WERI-Rb-1 (cell line): ENCODE data around the gene KDM4C.

Experiments used
- DNase-seq: peaks from one replicate; pipeline ENCODE4 v3.0.0-alpha.2; 2020
- H3K27ac ChIP-seq: fragments of 250-450 bp; sonication (Bioruptor Pico); 2 replicates; pipeline ENCODE4 v1.5.1; 2020; ENCODE audit warnings: mild to moderate bottlenecking, moderate library complexity
- H3K27me3 ChIP-seq: fragments of 250-450 bp; sonication (Bioruptor Pico); 2 replicates; pipeline ENCODE4 v1.5.1; 2021; ENCODE audit warnings: mild to moderate bottlenecking, low read depth, moderate library complexity; ENCODE audit not compliant: insufficient read depth, severe bottlenecking
- H3K36me3 ChIP-seq: fragments of 250-450 bp; sonication (Bioruptor Pico); 2 replicates; pipeline ENCODE4 v1.5.1; 2020; ENCODE audit warnings: mild to moderate bottlenecking, moderate library complexity
- H3K4me3 ChIP-seq: 2 replicates; pipeline ENCODE4 v1.5.1; 2011; ENCODE audit warnings: low read depth, mild to moderate bottlenecking, control low read depth, low read length
- H3K9me3 ChIP-seq: fragments of 250-450 bp; sonication (Bioruptor Pico); 2 replicates; pipeline ENCODE4 v1.5.1; 2021; ENCODE audit warnings: mild to moderate bottlenecking, moderate library complexity; ENCODE audit not compliant: severe bottlenecking
- TF ChIP-seq, protein P1 (sequence below): IDR thresholded peaks from 2 replicates; pipeline ENCODE4 v1.5.1; 2011; ENCODE audit warnings: low read depth, mild to moderate bottlenecking, control low read depth, inconsistent platforms, low read length

KDM4C gene

DNA sequence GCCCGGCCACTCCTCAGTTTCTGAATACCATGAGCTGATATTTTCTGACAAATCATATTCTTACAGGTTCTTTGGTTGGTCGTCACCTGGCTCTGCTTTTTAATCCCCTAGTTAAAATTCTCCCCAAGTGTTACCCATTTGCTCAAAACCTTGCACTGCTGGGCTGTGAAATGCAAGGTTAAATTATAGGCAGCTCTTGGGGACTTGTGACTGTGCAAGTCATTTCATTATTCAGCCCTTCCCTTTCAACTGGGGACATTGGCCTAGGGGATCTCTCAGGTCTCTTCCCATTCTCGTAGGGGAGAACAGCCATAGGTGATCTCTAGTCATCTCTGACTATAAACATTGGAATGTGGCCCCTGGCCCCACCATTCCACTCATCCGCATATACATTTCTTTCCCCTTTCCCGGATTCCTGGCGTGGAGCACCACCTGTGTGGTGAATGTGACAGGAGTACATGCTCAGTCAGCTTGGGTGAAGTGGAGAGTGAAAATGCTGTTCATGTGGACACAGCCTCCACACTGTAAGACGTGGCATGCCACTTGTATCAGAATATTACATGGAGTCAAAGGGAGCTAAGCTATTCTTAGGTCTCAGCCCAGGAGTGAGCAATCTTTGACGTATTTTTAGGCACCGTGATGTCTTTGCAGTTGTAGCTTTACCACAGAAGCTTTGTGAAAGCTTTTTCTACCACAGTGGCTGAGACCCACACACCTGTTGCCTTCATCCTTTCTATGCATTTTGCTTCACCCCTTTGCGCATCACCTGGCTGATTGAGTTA lies 386.7 kb downstream of the KDM4C start:
- DNase-seq, result no peak

DNA sequence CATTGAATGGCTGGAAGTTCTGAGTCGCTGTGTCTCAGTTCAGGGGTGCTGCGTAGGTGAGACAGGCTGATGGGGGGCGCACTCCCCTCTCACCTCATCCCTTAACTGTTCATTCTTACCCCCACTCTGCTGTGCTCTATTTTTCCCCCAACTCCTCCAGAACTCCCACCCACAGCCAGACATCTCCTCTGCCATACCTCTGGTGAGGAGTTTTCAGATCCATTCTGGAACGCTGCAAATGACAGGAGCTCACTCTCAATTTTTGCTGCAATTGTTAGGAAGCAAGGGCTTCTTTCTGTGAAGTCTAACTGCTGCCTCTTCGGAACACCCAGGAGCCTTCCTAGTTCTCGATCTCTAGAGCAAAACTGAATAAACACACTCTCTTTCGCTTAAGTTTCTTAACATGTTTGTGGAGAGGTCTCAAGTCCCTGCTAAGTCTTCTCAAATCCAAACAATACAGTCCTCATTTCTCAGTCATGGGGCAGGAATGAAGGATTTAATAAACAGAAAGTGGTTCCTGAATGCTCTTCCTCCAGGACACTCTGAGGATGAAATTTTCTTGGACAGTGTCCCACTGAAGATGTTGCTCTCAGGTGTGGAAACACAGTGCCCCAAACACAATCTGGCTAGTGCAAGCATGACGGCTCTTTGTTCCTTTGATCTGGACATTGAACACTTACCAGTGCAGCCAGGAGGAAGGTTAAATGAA lies 387.7 kb downstream of the KDM4C start:
- no peak for DNase-seq
- Histone ChIP-seq H3K27ac (no peak overlapping the region), H3K4me3 (no peak overlapping the region), H3K27me3 (no peaks in the 10 kb centered on the region), H3K36me3 (no peaks in the 10 kb centered on the region), H3K9me3 (no peaks in the 10 kb centered on the region)
- TF ChIP-seq, protein P1, sequence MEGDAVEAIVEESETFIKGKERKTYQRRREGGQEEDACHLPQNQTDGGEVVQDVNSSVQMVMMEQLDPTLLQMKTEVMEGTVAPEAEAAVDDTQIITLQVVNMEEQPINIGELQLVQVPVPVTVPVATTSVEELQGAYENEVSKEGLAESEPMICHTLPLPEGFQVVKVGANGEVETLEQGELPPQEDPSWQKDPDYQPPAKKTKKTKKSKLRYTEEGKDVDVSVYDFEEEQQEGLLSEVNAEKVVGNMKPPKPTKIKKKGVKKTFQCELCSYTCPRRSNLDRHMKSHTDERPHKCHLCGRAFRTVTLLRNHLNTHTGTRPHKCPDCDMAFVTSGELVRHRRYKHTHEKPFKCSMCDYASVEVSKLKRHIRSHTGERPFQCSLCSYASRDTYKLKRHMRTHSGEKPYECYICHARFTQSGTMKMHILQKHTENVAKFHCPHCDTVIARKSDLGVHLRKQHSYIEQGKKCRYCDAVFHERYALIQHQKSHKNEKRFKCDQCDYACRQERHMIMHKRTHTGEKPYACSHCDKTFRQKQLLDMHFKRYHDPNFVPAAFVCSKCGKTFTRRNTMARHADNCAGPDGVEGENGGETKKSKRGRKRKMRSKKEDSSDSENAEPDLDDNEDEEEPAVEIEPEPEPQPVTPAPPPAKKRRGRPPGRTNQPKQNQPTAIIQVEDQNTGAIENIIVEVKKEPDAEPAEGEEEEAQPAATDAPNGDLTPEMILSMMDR, result no peak

More for the DNA sequence above, 386.7 kb downstream of the KDM4C start:
- Histone ChIP-seq H3K36me3 (no peaks in the 10 kb centered on the region), H3K9me3 (no peaks in the 10 kb centered on the region), H3K4me3 (no peak overlapping the region), H3K27ac (no peak overlapping the region), H3K27me3 (no peaks in the 10 kb centered on the region)
- TF ChIP-seq, protein P1, result no peak

DNA sequence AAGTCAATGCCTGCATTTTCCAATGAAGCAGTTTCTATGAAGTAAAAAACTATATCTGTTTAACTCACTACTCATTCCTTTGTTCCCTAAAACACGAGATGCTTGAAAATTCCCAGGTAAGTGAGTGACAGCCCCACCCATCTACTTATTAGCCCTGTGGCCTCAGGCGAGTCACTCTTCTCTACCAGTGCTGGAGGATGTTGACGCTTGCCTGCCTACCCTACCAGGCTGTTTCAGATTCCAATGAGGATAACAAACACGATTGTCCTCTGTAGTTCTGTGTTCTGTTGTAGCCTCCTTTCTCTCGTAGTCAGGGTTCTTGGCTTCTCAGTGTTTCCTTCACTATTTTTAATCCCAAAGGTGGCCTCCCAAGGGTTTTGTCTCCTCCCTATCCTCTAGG lies 388.8 kb downstream of the KDM4C start:
- Histone ChIP-seq H3K4me3 (no peak overlapping the region), H3K27me3 (no peaks in the 10 kb centered on the region), H3K36me3 (no peaks in the 10 kb centered on the region), H3K27ac (no peak overlapping the region), H3K9me3 (no peaks in the 10 kb centered on the region)
- no peak for DNase-seq
- TF ChIP-seq, protein P1, result no peak

DNA sequence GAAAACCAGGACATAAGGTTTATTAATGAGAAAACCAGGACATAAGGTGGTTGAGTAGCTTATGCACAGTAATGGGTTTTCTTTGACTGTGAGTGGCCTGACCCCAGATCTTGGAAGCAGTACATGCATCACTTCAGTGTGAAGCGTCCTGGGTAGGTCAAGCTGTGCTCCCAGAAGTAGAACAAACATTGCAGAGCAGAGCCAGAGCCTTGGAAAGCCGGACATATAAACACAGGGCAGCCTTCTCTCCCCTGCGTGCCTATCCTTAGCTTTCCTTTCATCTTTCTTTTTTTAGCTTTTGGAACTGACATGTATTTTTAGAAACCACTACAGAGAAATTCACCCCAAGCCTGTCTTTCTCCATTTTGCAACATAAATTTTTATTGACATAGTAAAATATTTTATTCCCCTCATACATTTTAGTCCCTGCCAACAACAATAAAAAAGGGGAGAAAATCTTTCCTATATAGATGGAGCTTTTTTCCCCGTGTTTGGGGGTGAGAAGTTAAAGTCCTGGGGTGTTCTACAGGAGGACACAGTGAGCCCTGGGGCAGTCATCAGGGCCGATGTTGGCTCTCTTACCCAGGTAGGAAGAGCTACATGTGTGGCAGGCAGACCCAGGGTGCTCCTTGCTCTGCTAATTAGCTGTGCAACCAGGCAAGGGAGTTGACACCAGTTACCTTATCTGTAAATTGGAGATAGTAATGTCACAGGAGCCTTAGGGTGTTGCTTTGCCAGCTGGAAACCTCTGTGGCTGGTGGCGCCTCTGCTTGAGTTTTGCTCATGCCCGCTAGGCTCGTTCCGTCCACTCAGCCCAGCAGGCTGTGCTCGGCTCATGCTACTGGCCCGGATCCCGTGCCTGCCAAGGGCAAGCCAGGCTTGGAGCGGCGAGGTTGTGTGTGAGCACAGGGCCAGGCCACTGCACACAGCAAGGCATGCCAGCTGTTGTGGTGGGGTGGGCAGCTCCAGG lies 389.6 kb downstream of the KDM4C start:
- DNase-seq, result no peak

DNA sequence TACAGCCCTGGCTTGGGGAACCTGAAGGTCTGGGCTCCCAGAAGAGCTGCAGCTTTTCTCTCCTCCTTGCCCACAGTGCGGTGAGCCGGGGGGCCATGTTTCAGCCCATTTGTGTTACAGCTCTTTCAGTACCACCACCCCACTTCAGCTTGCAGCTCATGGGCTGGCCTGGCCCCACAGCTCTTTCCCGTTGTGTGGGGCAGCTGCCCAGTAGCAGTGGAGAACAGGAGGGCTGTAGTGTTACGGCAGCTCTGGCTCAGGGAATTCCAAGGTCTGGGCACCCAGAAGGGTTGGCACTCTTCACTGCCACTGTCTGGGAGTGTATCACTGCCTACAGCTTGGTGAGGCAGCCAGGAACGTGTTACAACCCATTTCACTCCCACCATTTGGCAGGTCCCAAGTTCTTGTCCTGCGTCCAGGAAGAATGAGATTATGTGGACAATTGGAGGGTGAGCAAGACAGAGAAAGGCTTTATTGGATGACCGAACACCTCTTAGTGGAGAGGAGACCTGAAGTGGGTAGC lies 390.5 kb downstream of the KDM4C start:
- no peak for DNase-seq
- TF ChIP-seq, protein P1, result no peak
- no peak overlapping the region for H3K27ac ChIP-seq
- no peaks in the 10 kb centered on the region for H3K36me3 ChIP-seq
- no peaks in the 10 kb centered on the region for H3K9me3 ChIP-seq
- no peak overlapping the region for H3K4me3 ChIP-seq
- H3K27me3 ChIP-seq, result no peaks in the 10 kb centered on the region

More for the DNA sequence above, 389.6 kb downstream of the KDM4C start:
- Histone ChIP-seq H3K9me3 (no peaks in the 10 kb centered on the region), H3K36me3 (no peaks in the 10 kb centered on the region), H3K4me3 (no peak overlapping the region), H3K27me3 (no peaks in the 10 kb centered on the region), H3K27ac (no peak overlapping the region)
- TF ChIP-seq, protein P1, result no peak
